Mononuclear cell (primary cell): ENCODE measurements around the gene SLC15A2. TPM values are rescaled to one million over a fixed set of nuclear protein-coding genes. Genes with fewer than 3 reads are reported as not detected.
"Not testable (repeated sequence)": the region's sequence is repeated elsewhere in the genome, so short reads cannot be mapped to it uniquely, and the experiment has no call there.

Experiments used
- H3K27me3 ChIP-seq: 2 replicates; pipeline ENCODE4 v1.6.0; 2011; ENCODE audit warnings: low read length, control low read depth; ENCODE audit not compliant: insufficient read depth
- H3K4me1 ChIP-seq: 2 replicates; pipeline ENCODE4 v1.5.1; 2011; ENCODE audit warnings: mild to moderate bottlenecking, low read length, control low read depth; ENCODE audit not compliant: insufficient read depth
- H3K4me3 ChIP-seq: 2 replicates; pipeline ENCODE4 v1.5.1; 2011; ENCODE audit warnings: mild to moderate bottlenecking, low read length, moderate library complexity
- H3K9me3 ChIP-seq: 2 replicates; pipeline ENCODE4 v1.5.1; 2011; ENCODE audit warnings: low read depth, mild to moderate bottlenecking, control low read depth, low read length
- total RNA-seq: library from RNA; depleted of rRNA; stranded (reverse); fragments of >200 nt; gene quantifications from one replicate; pipeline ENCODE4 v1.2.3, GENCODE V29; 2012

The SLC15A2 gene
- total RNA-seq, 1 donor, result 2.1 TPM

DNA sequence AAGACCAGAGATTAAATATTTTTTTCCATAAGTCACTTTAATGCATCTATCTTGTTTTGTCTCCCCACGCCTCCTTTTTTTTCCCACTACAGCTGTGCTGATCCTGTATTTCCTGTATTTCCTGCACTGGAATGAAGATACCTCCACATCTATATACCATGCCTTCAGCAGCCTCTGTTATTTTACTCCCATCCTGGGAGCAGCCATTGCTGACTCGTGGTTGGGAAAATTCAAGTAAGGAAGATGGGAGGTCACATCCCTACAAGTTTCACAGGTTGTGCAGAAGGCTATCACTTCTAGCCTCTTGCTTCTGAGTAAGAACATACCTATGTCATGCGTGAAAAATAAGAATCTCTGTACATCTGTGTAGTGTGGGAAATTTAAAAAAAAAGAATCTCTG is 3.1 kb downstream of the SLC15A2 start:
- Histone ChIP-seq H3K4me3 (no peak overlapping the region), H3K9me3 (no peaks in the 10 kb centered on the region), H3K4me1 (no peaks in the 10 kb centered on the region), H3K27me3 (no peaks in the 10 kb centered on the region)

DNA sequence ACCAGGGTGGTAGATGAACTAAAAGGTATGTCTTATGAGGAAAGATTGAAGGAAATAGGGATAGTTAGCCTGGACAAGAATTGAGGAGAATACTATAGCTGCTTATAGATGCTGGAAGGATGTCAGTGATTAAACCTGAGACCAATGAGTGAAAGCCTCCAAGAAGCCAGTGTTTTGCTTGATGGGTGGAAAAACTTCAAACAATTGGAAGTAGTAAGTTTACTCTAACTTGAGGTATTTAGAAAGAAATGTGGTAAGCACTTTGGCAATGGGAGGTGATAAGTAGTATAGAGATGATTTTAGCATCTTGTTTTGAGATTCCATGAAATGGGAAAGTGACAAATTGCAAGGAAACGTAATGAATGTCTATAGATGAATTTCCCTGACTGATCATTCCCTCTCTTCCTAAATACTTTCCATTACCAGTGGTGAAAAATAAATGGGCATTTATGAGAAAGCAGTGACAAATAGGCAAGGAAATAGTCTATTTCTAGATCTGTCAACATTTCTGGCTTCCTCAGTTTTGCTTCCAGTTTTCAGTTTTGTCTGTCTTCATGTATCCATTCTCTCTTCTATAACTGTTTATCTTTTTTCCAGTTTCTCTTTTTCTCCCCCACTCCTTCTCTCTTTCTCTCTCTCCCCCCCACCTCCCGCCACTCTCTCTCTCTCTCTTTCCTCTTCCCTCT is 19.2 kb downstream of the SLC15A2 start:
- H3K27me3 ChIP-seq, result no peaks in the 10 kb centered on the region
- H3K4me1 ChIP-seq, result peaks cover 13% of the 10 kb centered on the region
- H3K9me3 ChIP-seq, result no peaks in the 10 kb centered on the region
- H3K4me3 ChIP-seq, result no peak overlapping the region

DNA sequence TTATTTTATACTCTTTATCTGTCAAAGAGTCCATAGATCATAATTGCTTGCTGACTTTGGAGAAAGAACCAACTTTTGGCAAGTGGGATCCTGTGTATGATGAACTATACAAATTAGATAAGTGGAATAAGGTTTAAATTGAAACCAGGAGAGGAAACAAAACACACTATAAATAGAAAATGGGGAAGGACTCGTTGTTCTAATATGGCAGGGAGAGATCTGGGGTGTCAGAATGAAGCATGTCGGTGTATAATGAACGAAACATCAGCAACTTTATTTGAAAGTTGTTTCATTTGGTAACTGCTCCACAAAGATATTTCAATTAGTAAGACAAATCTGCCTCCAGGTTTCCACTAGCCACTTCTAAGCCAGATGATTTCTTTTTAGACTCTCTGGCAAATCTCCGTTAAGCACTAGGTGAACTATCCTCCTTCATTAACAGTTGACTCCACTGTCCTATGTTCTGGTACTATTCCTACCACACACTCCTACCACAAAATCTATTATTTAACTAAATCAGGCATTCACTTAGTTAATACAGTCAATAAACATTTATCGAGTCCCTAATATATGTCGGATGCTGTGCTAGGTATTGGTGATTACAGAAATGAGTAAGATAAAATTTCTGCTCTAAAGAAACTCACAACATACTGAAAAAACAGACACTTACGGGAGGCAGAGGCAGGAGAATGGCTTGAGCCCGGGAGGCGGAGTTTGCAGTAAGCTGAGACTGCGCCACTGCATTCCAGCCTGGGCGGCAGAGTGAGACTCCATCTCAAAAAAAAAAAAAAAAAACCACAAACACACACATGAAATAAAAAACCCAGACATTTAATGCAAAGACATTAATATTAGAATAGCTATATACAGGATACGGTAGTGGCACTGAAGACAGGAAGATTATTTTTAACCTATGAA is 20.1 kb downstream of the SLC15A2 start:
- Histone ChIP-seq H3K9me3 (no peaks in the 10 kb centered on the region), H3K4me3 (no peak overlapping the region), H3K27me3 (no peaks in the 10 kb centered on the region), H3K4me1 (peaks cover 13% of the 10 kb centered on the region)

DNA sequence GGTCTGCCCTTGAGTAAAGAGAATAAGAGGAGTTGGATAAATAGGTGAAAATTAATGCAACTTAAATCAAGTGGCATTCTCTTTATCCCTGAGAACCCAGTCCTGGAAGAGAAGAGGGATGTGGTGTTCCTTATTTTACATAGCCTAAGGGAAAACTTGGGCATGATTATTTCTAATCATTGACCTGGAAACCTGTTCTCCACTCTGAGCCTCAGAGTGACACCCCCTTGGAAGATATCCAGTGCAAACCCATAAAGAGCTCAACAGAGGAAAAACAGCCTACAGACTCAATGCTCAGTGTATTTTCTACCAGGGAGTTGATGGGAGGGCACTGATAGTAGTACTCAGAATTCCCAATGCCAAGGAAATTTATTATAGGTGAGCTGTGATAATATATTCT is 22.0 kb downstream of the SLC15A2 start:
- peaks cover 13% of the 10 kb centered on the region for H3K4me1 ChIP-seq
- no peaks in the 10 kb centered on the region for H3K27me3 ChIP-seq
- H3K4me3 ChIP-seq, result no peak overlapping the region
- no peaks in the 10 kb centered on the region for H3K9me3 ChIP-seq

DNA sequence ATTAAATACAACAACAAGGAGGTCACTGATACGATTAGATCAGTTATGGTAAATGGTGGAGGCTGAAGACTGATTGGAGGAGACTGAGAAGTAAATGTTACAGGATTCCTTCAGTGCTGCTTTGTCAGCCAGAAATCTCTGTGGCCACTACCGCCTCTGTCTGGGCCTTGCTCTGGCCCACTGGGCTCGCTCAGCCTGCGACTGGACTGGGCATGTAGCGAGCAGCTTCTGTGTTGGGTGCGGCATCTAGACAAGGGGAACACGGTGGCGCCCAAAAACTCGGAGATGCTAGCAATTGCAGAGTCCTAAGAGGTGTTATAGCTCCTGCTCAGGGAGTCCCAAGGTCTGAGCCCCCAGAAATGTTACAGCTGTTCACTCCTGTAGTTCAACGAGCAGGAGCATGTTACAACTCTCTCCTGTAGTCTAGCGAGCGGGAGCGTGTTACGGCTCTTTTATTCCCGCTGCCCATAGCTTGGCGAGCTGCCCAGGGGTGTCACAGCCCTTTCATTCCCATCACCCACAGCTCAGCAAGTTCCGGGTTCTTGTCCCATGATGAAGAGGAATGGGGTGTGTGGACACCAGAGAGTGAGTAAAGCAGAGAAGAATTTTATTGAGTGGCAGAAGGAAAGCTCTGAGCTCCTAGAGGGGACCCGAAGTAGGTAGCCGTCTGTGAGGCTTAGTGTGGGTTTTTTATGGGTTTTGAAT is 24.7 kb downstream of the SLC15A2 start:
- H3K4me1 ChIP-seq, result peaks cover under 1% of the 10 kb centered on the region
- H3K27me3 ChIP-seq, result no peaks in the 10 kb centered on the region
- H3K4me3 ChIP-seq, result no peak overlapping the region
- H3K9me3 ChIP-seq, result no peaks in the 10 kb centered on the region

DNA sequence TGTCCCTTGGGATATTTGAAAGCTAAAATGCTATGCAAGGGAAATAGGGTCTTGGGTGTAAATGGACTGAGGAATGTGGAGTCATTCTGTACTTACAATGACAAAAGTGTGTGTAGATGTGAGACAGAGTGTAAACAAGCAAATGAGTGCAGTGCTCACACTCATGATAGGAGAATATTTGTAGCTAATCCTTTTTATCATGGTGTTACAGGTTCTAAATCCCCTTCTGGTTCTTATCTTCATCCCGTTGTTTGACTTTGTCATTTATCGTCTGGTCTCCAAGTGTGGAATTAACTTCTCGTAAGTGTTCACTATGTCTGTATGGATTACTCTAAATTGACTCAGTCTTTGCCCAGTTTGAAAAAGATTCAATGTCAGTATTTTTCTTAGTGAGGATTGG is 30.5 kb downstream of the SLC15A2 start:
- Histone ChIP-seq H3K9me3 (no peaks in the 10 kb centered on the region), H3K4me1 (no peaks in the 10 kb centered on the region), H3K27me3 (no peaks in the 10 kb centered on the region), H3K4me3 (no peak overlapping the region)

DNA sequence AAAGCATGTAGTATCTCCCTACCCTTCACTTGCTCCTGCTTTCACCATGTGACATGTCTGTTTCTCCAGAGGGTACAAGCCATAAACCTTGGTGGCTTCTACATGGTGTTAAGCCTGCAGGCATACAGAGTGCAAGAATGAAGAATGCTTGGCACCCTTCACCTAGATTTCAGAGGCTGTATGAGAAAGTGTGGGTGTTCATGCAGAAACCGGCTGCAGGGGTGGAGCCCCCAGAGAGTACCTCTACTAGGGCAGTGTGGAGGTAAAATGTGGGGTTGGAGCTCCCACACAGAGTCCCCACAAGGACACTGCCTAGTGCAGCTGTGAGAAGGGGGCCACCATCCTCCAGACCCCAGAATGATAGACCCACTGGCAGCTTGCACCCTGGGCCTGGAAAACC is 32.2 kb downstream of the SLC15A2 start:
- H3K4me3 ChIP-seq, result no peak overlapping the region
- no peaks in the 10 kb centered on the region for H3K9me3 ChIP-seq
- no peaks in the 10 kb centered on the region for H3K4me1 ChIP-seq
- no peaks in the 10 kb centered on the region for H3K27me3 ChIP-seq

DNA sequence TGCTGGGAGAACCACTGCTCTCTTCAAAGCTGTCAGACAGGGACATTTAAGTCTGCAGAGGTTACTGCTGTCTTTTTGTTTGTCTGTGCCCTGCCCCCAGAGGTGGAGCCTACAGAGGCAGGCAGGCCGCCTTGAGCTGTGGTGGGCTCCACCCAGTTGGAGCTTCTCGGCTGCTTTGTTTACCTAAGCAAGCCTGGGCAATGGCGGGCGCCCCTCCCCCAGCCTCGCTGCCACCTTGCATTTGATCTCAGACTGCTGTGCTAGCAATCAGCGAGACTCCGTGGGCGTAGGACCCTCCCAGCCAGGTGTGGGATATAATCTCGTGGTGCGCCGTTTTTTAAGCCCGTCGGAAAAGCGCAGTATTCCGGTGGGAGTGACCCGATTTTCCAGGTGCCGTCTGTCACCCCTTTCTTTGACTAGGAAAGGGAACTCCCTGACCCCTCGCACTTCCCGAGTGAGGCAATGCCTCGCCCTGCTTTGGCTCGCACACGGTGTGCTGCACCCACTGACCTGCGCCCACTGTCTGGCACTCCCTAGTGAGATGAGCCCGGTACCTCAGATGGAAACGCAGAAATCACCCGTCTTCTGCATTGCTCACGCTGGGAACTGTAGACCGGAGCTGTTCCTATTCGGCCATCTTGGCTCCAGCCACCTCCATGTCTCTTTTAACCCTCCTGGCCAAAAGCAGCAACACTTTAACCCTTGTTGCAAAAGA is 44.1 kb downstream of the SLC15A2 start:
- not testable (repeated sequence) for H3K4me3 ChIP-seq, H3K9me3 ChIP-seq, H3K4me1 ChIP-seq, H3K27me3 ChIP-seq

DNA sequence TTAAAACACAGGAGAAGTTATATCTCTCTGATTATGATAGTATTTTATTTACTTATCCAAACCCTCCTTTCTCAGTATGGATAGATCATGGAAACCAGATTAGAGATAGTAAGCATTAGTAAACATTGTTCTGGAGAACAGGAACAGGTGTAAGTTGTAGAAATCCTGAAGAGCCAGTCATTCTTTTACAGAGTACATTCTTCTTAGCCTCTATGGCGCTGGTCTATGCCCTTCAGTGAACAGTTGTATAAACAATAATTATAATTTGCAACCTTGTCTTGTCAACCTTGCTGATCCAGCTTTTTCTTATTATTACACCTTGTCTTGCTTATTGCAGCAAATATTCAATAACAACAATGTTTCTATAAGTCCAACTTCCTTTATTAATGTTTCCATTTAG is 47.4 kb downstream of the SLC15A2 start:
- H3K4me3 ChIP-seq, result no peak overlapping the region
- no peaks in the 10 kb centered on the region for H3K9me3 ChIP-seq
- no peaks in the 10 kb centered on the region for H3K4me1 ChIP-seq
- H3K27me3 ChIP-seq, result no peaks in the 10 kb centered on the region

DNA sequence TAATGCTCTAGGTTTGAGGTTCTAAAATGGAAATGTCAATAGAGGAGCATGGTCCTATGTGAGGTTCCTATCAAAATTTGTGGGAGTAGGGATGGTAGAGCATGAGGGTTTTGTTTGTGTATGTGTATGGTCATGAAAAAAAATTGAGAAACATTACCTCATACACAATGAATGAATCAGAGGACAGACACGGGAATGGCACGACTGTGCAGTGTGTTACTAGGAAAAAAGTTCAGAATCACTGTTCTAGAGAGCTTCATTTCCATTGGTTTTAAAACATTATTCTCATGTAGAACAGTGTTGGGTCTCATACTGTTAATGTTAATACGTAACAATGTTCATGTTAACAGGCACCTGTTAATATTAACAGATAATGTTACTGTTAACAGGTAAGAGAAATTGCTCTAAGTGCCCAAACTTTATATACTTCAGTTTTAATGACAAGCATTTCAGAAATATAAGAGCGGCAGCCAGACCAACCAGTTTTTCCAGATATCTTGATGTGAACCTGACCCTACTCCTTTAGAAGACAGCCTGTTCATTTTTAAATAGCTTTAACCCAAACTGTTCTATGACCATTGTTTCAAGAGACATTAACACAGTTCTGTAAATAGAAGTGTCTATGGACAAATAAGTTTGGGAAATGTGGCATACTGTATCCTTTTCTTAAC is 48.0 kb downstream of the SLC15A2 start:
- no peak overlapping the region for H3K4me3 ChIP-seq
- H3K9me3 ChIP-seq, result no peaks in the 10 kb centered on the region
- H3K4me1 ChIP-seq, result no peaks in the 10 kb centered on the region
- H3K27me3 ChIP-seq, result no peaks in the 10 kb centered on the region

DNA sequence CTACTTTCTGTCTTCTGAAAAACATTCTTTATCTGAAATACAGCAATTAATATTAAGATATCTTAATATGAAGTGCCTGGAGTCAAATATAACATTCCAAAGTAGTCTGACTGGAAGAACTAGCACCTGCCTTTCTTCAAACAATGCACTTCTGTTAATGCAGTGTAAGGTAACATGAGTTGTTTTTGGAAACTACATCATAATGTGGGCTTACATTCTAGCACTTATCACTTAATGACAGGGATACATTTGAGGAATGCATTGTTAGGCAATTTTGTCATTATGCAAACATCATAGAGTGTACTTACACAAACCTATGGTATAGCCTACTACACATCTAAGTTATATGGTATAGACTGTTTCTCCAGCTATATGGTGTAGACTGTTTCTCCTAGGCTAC is 49.2 kb downstream of the SLC15A2 start:
- Histone ChIP-seq H3K9me3 (no peaks in the 10 kb centered on the region), H3K27me3 (no peaks in the 10 kb centered on the region), H3K4me3 (no peak overlapping the region), H3K4me1 (no peaks in the 10 kb centered on the region)

DNA sequence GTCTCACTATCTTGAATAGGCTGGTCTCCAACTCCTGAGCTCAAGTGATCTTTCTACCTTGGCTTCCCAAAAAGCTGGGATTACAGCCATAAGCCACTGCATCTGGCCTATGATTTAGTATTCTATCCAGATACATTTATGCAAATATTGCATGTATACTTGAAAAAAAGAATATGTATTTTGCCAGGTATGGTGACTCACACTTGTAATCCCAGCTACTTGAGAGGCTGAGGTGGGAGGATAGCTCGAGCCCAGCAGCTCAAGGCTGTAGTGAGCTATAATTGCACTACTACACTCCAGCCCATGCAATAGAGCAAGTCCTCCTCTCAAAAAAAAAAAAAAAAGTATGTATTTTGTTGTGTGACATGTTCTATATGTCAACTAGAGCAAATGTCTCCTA is 54.4 kb downstream of the SLC15A2 start:
- H3K4me1 ChIP-seq, result no peaks in the 10 kb centered on the region
- no peak overlapping the region for H3K4me3 ChIP-seq
- peaks cover 16% of the 10 kb centered on the region for H3K9me3 ChIP-seq

DNA sequence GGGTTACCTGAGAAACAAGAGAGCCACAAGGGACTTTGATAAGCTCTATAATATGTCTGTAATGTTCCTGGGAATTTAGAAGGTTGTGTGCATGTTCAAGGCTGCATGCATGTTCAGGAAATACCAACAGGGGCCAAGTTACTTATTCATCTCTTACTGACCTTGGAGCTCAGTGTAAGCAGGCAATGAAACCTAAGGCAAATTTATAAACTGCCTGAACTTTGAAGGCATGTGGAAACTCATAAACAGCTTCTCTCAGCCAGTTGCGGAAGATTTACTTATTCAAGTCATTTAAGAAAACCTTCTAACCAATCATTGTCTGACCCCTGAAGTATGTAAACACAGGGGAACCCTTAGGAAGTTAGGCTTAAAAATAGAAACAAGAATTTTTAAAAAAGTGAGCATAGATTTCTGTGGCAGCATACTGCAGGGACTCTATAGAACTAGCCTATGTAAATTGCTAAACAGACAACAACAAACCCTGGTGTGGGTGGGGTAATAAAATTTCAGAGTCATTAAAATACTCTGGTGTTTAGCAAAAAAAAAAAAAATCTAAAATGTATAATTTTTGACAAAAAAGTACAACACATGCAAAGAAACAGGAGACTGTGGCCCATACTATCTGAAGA is 57.2 kb downstream of the SLC15A2 start:
- peaks cover 16% of the 10 kb centered on the region for H3K9me3 ChIP-seq
- H3K4me3 ChIP-seq, result no peak overlapping the region
- no peaks in the 10 kb centered on the region for H3K27me3 ChIP-seq
- H3K4me1 ChIP-seq, result peaks cover 3% of the 10 kb centered on the region

More for the DNA sequence above, 54.4 kb downstream of the SLC15A2 start:
- H3K27me3 ChIP-seq, result no peaks in the 10 kb centered on the region

DNA sequence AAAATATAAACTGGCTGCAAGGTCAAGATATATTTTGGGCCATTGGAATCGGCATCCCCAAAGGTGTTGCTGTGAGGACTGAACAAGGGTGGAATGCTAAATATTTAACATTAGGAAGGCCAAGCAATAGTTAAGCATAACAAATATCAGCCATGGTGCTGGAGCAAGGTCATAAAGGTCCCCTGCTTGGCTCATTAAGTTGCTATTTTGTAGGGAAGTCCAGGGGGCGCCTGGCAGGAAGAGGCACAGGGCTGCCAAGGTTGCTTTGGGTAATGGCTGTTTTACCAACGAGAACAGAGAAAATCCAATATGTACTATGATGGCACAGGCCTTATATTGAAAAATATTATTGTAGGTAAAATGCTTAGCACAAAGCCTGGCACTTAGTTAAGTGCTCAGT is 62.2 kb downstream of the SLC15A2 start:
- peaks cover 26% of the 10 kb centered on the region for H3K4me1 ChIP-seq
- peaks cover 14% of the 10 kb centered on the region for H3K9me3 ChIP-seq
- H3K27me3 ChIP-seq, result no peaks in the 10 kb centered on the region
- no peak overlapping the region for H3K4me3 ChIP-seq
